DOHH2 (cell line): ENCODE measurements around the gene PITX1.

ENCODE experiments used
- CTCF ChIP-seq: fragments of 200-600 bp; sonication (generic); IDR thresholded peaks from one replicate; pipeline ENCODE4 v1.5.1; 2014; ENCODE audit warnings: antibody characterized with exemption, mild to moderate bottlenecking, low read depth, low read length; ENCODE audit not compliant: poor library complexity, severe bottlenecking
- EZH2phosphoT487 ChIP-seq: fragments of 200-600 bp; sonication (generic); IDR thresholded peaks from 2 replicates; pipeline ENCODE4 v1.6.1; 2017; ENCODE audit warnings: borderline replicate concordance, mild to moderate bottlenecking, antibody characterized with exemption, low read length, moderate library complexity, mixed read lengths

- TF ChIP-seq CTCF (no peak), EZH2phosphoT487 (no peak)
Measured at GRCh38 chr5:134992148-134992547, 41.9 kb downstream of the PITX1 start.
